GM19023 (cell line): ENCODE results near the gene CASTOR2.
A peak's percentile ranks its signal among the peaks of the same experiment; 100 is the strongest.
"Not testable (repeated sequence)": the region's sequence is repeated elsewhere in the genome, so short reads cannot be mapped to it uniquely, and the experiment has no call there.

ENCODE experiments used
- ATAC-seq: cut with Tn5 transposase; IDR thresholded peaks from one replicate; pipeline ENCODE4 v1.9.1; 2021; ENCODE audit warnings: mild to moderate bottlenecking, moderate library complexity; ENCODE audit not compliant: unreplicated experiment

CASTOR2 gene

DNA sequence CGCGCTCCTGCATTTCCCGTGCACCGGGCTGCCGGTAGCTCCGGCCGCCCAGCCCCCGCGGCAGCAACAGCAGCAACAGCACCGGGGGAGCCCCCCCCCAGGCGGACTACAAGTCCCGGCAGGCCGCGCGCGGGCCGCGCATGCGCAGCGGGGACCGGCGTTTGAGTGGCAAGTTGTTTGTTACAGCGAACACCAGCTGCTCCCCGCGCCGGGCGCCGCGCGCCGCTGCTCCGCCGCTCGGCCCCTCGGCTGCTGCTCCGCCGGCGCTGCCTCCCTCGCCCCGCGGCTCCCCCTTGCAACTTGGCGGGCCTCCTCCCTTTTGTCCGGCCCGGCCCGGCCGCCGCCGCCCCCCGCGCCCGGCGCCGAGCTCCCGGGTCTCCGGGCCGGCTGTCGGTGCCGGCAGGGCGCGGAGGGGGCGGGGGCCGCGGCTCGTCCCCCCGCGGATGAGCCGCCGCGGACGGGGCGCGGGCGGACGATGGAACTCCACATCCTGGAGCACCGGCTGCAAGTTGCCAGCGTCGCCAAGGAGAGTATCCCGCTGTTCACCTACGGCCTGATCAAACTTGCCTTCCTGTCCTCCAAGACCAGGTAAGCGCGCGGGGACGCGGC, at the start of gene CASTOR2:
TSS of gene CASTOR2 (plus strand) at position 195 of the 609 bp plus-strand sequence. CDS start at position 476, 281 bp downstream.
- peak; percentile 90 for ATAC-seq

DNA sequence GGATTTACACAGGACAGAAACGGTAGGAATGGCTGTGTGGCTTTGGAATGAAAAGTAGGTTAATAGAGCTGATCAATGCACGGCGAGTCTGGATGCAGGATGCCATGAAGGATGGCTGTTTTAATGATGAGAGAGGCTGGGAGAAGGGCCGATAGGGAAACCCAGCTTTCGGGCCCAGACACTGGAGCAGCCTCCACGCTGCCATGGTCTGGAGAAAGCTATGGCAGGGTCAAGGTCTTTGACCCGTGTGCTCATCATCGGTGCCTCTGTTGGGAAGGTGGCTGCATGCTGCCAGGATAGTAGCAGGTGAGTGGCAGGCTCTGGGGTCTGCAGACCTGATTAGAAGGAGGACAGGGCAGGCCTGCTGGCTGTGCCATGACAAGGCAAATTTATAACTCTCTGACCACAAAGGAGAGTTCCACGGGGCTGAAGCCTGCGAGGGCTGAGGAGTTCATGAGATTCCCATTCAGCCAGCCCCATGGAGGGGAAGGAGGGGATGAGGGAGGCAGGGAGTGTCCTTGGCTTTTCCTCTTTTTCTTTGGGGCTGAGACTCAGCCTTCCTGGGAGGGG, 42.1 kb upstream of the CASTOR2 start:
- ATAC-seq = not testable (repeated sequence)

DNA sequence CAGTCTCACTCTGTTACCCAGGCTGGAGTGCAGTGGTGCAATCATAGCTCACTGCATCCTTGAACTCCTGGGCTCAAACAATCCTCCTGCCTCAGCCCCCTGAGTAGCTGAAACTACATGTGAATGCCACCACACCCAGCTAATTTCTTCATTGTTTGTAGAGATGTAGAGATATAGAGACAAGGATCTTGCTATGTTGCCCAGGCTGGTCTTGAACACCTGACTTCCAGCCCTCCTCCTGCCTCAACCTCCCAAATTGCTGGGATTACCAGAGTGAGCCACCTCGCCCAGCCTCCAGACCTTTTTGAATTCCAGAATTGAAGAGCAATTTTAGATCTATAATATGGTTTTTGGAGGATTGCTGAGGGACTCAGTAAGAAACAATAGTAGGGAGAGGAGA, 40.9 kb upstream of the CASTOR2 start:
- ATAC-seq = not testable (repeated sequence)

DNA sequence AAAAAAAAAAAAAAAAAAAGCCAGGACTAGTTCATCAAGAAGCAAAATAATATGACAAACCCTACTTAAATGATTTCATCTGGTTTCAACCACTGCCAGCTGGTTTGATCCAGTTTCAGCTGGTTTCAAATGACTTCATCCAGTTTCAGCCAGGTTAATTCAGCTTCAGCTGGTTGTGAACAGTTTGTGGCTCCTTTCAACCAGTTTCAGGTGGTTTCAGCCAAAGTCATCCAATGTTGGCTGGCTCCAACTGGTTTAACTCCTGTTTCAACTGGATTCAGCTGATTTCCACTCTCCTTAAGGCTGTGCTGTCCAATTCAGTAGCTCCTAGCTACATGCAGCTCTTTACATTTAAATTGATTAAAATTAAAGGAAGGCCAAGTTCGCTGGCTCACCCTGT, 37.5 kb upstream of the CASTOR2 start:
- ATAC-seq = not testable (repeated sequence)

DNA sequence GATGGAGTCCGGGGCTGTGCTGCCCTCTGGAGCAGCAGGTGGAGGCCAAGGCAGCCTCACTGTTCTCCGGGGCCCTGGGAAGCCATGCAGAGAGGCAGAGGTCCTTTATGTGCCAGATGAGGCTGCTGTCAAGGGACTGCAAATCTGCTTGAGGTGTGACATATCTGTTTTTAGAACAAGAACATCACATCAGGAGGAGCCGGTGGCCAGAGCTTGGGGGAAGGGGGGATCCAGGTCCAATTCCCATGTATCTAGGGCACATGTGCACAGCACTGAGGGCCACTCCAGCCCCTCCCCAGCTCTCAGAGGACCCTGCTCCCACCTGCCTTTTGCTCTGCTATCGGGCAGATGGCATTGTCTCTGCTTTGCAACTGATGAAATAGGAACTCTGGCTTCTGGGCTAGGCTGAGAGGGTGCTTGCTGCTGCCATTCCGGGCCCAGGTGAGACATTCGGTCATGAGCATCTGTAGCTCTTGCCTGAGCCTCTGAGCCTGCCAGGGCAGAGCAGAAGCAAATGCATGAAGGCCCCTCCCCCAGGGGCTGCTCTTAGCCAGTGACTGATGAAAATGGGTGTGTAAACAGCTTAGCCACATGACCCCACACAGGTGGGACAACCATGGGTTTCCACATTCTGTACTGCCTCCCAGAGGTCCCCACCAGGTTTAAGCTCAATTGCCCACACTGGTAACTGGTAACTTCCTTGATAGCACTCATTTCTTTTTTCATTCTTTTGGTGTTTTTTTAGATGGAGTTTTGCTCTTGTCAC, 32.8 kb upstream of the CASTOR2 start:
- not testable (repeated sequence) for ATAC-seq

DNA sequence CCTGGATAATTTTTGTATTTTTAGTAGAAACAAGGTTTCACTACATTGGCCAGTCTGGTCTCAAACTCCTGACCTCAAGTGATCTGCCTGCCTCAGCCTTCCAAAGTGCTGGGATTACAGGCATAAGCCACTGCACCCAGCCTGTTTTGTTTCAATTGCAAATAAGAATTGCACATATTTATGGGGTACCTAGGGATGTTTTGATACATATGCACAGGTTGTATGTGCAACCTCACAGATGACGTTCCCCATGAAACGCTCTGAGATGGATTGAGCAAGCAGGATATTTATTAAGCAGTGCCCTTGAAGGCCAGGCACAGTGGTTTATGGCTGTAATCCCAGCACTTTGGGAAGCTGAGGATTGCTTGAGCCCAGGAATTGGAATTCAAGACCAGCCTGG, 25.1 kb upstream of the CASTOR2 start:
- ATAC-seq = not testable (repeated sequence)

DNA sequence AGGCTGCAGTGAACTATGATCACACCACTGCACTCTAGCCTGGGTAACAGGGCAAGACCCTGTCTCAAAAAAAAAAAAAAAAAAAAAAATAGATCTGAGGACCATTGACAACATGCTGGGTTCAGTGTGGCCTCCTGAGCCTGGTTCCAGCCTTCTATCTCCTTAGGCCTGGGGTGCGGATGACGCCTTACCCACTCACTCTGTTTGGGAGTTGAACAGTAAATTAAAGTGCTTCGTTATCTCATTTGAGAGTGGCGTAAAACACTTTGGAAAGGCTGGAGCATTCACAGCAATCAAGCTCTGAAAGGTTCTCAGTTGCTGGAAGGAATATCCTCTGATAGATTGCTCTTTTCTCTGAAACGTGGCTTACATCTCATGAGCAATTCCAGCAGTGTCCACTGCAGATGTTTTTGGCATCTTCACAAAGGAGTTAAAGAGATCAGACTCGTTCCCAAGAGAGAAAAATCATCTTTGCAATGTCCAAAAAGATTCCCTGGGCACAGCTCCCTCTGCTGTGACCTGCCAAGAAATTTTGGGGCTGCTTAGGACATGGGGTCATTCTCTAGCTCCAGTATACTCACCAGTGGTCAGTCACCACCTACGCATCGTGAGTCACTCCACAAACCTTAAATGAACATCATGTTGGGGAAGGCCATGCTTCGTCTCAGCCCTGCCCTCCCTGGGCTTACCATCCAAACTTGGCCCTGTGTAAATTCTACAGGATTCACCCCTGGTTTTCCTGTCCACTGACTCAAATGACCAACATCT, 23.0 kb upstream of the CASTOR2 start:
- ATAC-seq = not testable (repeated sequence)

DNA sequence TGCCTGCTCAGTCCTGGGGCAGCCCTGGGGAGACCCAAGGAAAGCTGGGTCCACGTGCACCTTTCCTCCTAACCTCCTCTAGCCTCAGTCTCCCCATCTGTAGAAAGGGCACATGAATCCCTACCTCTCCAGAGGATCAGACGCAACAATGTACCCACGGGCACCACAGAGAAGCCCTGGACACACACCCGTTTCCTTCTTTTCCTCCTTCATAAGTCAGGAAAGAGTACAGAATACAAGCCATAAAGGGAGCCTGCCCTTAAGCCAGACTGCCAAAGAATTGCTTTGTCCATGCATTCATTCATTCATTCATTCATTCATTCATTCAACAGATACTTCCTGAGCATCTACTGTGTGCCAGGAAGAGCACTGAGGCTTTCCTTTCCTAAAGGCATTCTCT, 20.6 kb upstream of the CASTOR2 start:
- ATAC-seq = not testable (repeated sequence)

DNA sequence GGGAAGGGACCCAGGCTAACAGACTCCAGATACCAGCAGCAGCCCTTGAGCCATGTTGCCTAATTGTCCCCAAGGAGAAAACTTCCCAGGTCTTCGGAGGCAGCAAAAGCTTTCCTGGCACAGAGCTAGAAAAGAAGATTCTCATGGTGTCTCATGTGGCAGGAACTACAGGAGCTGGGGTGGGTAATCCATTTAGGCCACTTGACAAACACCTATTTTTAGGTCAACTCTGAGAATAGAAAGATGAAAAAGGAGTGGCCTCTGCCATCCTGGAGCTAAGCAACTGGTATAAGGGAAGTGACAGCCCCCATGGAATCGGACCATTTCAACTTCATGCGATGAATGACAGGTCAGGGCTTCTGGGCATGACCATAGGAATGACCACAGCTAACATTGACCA, 16.8 kb upstream of the CASTOR2 start:
- ATAC-seq = not testable (repeated sequence)

DNA sequence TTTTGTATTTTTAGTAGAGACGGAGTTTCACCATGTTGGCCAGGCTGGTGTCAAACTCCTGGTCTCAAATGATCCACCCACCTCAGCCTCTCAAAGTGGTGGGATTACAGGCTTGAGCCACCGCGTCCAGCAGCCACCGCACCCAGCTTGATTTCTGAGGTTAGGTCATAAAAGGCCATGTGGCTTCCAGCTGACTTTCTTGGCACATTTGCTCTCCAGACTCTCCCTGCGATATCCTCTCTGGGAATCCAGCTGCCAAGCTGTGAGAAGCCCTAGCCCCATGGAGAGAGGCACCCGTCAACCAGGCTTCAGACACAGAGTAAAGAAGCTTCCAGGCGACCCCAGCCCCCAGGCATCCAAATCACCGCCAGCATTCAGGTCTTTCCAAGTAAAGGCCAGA, 10.7 kb upstream of the CASTOR2 start:
- ATAC-seq = not testable (repeated sequence)

DNA sequence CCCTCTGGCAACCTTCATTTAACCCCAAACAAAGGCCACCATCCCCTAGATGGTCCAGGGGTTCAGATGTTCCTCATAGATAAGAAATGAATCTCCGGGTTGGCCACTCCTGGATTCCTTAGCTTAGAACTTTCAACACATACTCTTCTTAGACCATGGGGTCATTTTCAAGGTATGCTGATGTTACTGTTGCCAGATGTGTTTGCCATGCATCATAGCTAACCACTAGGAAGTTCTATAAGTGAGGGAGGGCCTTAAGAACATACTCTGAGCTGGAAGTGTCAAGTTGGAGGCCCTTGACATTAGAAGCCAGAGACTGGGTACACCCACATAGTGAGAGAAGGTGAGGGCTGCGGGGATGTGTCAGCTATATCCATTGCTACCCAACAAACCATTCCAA, 6.2 kb upstream of the CASTOR2 start:
- not testable (repeated sequence) for ATAC-seq

DNA sequence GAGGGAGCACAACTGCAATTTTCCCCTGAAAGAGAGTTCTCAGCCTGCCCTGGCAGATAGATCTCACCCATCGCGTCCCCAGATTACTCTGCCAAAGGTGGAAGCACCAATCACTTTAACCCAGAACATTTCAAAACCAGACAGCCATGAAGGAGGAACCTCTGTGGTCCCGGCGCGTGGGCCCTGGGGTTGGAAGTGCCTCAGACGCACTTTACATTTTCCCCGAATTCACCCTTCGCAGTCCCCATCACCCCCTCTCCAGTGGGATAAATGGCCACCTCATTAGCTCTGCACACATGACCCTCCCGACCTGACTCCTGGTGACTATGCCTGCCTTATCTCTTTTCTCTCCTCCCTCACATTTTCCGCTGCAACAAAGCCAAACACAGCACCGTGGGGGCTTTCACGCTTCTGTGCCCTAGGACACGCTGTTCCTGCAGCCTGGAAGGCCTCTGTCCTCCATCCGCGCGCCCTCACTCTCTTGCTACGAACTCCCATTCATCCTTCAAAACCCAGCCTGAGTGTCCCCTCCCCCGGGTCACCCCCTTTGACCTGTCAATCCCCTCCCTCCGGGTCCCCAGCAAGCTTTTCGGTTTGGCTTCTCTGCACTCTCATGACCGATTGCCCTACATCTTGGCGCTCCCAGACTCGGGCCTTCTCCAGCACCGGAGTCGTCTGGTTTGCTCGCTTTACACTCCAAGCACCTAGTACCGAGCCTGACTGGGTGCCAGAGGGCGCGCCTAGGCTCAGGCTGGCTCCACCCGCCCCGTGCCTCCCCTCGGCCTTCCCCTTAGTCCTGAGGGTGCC, 598 bp upstream of the CASTOR2 start:
- ATAC-seq = not testable (repeated sequence)

DNA sequence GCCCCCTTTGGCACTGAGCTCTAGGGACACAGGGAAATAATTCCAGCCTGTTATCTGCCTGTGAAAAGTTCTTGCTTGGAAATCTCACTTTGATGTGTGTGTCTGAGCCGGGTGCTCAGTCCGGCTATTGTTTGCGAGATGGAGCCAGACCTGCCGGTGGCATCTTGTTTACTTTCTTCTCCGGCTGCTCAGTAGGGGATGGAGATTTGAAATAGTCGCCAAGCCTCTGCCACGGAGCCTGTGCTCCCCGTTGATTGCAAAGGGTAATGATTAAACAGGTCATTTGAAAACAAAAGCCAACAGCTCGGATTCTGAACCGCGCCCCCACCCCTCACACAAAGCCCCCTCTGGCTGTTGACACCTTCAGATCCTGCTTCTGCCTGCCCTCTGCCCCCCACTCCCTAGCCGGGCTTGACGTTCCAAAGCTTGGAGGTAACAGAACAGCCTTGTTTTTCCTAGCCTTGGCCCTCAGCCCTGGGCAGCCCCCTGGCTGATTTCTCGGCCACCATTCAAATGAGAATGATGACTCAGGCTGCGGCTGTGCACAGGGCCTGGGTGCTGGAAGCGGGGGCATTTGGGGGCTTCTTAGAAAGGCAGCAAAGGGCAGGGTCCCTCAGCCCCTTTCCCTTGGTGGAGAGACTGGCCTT, 1.8 kb downstream of the CASTOR2 start:
- not testable (repeated sequence) for ATAC-seq

DNA sequence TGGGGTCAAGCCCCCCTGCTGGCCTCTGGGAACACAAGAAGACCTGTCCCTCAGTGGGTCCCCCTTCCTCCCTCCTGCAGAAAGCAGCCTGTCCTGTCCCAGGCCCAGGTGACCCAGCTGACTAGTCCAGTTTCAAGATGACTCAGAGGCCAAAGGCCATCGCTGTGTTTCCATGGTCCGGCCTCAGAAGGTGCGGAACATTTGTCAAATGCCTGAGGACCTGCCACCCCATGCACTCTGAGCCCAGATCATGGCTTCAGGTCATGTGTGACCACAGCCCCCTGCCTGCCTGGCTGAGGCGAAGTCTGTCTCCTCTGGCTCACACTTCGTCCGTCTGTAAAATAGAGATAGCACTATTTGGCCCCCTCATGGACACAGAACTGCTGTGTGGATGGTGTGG, 2.4 kb downstream of the CASTOR2 start:
- ATAC-seq = not testable (repeated sequence)

DNA sequence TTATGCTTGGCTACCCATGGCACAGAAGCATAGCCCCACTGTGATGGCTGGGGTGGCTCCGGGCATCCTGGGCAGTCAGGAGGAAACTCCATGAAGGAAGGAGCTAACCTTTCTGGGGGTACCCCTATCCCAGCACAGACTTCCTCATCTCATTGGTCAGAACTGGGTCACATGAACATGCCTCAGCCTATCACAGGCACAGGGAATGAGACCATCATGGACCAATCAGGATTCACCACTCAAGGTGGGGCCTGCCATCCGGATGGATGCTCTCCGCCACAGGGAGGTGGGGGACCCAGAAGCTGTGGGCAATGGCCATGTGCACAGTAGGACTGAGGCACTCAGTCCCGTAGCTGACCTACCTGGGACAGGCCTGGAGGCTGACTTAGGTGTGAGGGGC, 6.9 kb downstream of the CASTOR2 start:
- ATAC-seq = not testable (repeated sequence)

DNA sequence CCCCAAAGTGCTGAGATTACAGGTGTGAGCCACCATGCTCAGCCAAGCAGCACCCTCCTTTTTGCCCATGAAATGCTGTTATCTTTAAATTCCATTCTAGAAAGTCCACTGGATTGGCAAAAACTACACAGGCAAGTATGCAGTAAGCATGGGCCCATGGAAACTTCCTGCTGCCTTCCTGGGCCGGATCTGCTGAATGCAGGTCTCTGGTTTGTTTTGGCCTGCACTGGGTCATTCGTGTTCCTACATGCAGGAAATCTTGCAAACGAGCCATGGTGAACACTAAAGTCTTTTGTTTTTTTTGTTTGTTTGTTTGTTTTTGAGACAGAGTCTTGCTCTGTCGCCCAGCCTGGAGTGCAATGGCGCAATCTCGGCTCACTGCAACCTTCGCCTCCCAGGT, 7.9 kb downstream of the CASTOR2 start:
- not testable (repeated sequence) for ATAC-seq

DNA sequence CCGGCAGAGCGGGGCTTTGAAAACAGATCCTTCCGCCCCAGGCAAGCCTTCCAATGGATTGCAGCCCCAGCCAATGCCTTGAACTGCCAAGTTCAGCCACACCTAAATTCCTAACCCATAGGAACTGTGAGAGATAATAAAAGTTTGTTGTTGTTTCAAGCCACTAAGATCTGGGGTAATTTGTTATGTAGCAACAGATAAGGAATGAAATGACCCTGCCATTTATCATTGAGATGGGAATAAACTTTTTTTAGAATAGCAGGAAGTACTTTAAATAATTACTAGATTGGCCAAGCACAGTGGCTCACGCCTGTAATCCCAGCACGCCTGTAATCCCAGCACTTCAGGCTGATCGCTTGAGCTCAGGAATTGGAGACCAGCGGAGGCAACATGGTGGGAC, 11.5 kb downstream of the CASTOR2 start:
- not testable (repeated sequence) for ATAC-seq

DNA sequence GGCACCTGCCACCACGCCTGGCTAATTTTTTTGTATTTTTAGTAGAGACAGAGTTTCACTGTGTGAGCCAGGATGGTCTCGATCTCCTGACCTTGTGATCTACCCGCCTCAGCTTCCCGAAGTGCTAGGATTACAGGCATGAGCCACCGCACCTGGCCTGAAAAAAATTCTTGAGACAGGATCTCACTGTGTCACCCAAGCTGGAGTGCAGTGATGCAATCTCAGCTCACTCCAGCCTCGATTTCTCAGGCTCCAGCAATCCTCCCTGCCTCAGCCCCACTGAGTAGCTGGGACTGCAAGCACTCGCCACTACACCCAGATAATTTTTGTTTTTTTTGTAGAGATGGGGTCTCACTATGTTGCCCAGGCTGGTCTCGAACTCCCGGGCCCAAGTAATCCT, 13.0 kb downstream of the CASTOR2 start:
- not testable (repeated sequence) for ATAC-seq

DNA sequence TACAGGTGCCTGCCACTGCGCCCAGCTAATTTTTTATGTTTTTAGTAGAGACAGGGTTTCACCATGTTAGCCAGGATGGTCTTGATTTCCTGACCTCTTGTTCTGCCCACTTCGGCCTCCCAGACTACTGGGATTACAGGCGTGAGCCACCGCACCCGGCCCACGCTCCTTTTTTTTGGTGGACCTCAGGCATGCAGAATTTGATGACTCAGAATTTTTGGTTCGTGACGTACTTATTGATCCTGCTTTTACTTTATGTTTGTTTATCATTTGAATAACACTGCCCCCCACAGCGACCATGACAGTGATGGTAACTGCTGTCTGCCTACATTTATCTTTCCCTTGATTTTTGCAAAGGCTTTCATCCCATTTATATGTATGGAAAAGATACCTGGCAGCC, 23.9 kb downstream of the CASTOR2 start:
- not testable (repeated sequence) for ATAC-seq

DNA sequence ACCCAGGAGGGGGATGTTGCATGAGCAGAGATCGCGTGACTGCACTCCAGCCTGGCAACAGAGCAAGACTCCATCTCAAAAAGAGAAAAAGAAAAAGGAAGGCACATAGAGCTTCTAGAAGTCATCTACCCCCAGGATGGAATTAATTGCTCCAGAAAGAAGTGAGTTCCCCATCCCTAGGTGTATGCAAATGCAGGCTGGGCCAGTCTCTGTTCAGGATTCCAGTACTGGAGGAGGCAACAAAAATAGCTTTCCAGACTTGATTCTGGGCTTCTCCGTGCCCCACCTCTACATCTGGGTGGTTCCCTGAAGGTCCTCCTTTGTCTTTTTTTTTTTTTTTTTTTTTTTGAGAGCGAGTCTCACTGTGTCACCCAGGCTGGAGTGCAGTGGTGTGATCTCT, 28.6 kb downstream of the CASTOR2 start:
- no peak for ATAC-seq
